Measurements from ENCODE around the gene CTIF.
A peak's percentile ranks its signal among the peaks of the same experiment; 100 is the strongest.
"Not testable (repeated sequence)": the region's sequence is repeated elsewhere in the genome, so short reads cannot be mapped to it uniquely, and the experiment has no call there.

CTIF gene

GRCh38 chr18:48866028-48866733 is 327.4 kb downstream of the CTIF start:
- no peak for DNase-seq (ENCODE audit: low read depth in 2 of 2)

- DNase-seq (ENCODE audit: low read depth in 2 of 2): no peak
These were observed 328.0 kb downstream of the CTIF start for GRCh38 chr18:48866856-48867255.

- DNase-seq (ENCODE audit: low read depth in 2 of 2): no peak
These were observed 329.1 kb downstream of the CTIF start for GRCh38 chr18:48867978-48868377.

GRCh38 chr18:48868468-48869466 is 329.9 kb downstream of the CTIF start:
- DNase-seq (ENCODE audit: low read depth in 2 of 2): peak; percentile 31 to 40

- DNase-seq (ENCODE audit: low read depth in 2 of 2): no peak
These were observed 330.8 kb downstream of the CTIF start for GRCh38 chr18:48869591-48869990.

GRCh38 chr18:48870926-48871325 is 332.1 kb downstream of the CTIF start:
- not testable (repeated sequence) for DNase-seq (ENCODE audit: low read depth in 2 of 2)

- DNase-seq (ENCODE audit: low read depth in 2 of 2): no peak
These were observed 332.7 kb downstream of the CTIF start for GRCh38 chr18:48871391-48872166.

GRCh38 chr18:48872234-48873145 is 333.7 kb downstream of the CTIF start:
- DNase-seq (ENCODE audit: low read depth in 2 of 2): no peak

- no peak for DNase-seq (ENCODE audit: low read depth in 2 of 2)
These were observed 335.4 kb downstream of the CTIF start for GRCh38 chr18:48874233-48874632.

- DNase-seq (ENCODE audit: low read depth in 2 of 2): no peak
These were observed 335.9 kb downstream of the CTIF start for GRCh38 chr18:48874701-48875162.

GRCh38 chr18:48875314-48875941 is 336.6 kb downstream of the CTIF start:
- DNase-seq (ENCODE audit: low read depth in 2 of 2): no peak

GRCh38 chr18:48875942-48876511 is 337.2 kb downstream of the CTIF start:
- DNase-seq (ENCODE audit: low read depth in 2 of 2): no peak

GRCh38 chr18:48876590-48876989 is 337.8 kb downstream of the CTIF start:
- DNase-seq (ENCODE audit: low read depth in 2 of 2): no peak

- DNase-seq (ENCODE audit: low read depth in 2 of 2): no peak
These were observed 339.1 kb downstream of the CTIF start for GRCh38 chr18:48877941-48878340.

GRCh38 chr18:48878471-48878870 is 339.6 kb downstream of the CTIF start:
- no peak for DNase-seq (ENCODE audit: low read depth in 2 of 2)

- no peak for DNase-seq (ENCODE audit: low read depth in 2 of 2)
These were observed 340.2 kb downstream of the CTIF start for GRCh38 chr18:48879008-48879431.

- DNase-seq (ENCODE audit: low read depth in 2 of 2): no peak
These were observed 342.1 kb downstream of the CTIF start for GRCh38 chr18:48880931-48881330.

GRCh38 chr18:48882379-48882778 is 343.5 kb downstream of the CTIF start:
- no peak for DNase-seq (ENCODE audit: low read depth in 2 of 2)

GRCh38 chr18:48884306-48884705 is 345.5 kb downstream of the CTIF start:
- no peak for DNase-seq (ENCODE audit: low read depth in 2 of 2)

GRCh38 chr18:48884771-48885170 is 345.9 kb downstream of the CTIF start:
- no peak for DNase-seq (ENCODE audit: low read depth in 2 of 2)

All from activated CD4-positive, alpha-beta T cell treated with anti-CD3 and anti-CD28 coated beads for 24 hours (primary cell).